Measurements from ENCODE around the gene CD3D. TPM values are rescaled to one million over a fixed set of nuclear protein-coding genes. Genes with fewer than 3 reads are reported as not detected.
A peak's percentile ranks its signal among the peaks of the same experiment; 100 is the strongest.

The CD3D gene
- total and polyA plus RNA-seq, 2 donors (not counting 1 experiment from before 2014, with no cell fraction given) = 0.79 to 1.7 TPM

- ChIA-PET CTCF (interaction anchor here (0.6 kb wide), 2 partner anchors 42 to 99 kb away, joined by 4 read pairs; no protein-coding TSS in a partner anchor), POLR2A (interaction anchor here (0.6 kb wide), 1 partner anchor 38 kb away, joined by 3 read pairs; no protein-coding TSS in a partner anchor)
- Histone ChIP-seq H3K9me3 (ENCODE audit: control extremely low read depth in 1 of 3, control insufficient read depth in 2 of 3, insufficient read depth in 1 of 3, low read length in 2 of 3) (no peaks in the 10 kb centered on the region), H3K27me3 (replicated peaks in 1 of 4; ENCODE audit: control extremely low read depth in 1 of 4, control insufficient read depth in 3 of 4, insufficient read depth in 4 of 4, low read length in 3 of 4) (no peaks in the 10 kb centered on the region), H3K9ac (ENCODE audit: low read length) (no peak overlapping the region), H2AFZ (ENCODE audit: insufficient read depth, low read depth, low read length, poor library complexity, severe bottlenecking) (no peak overlapping the region), H3K4me3 (ENCODE audit: control extremely low read depth in 1 of 5, extremely low read depth in 1 of 5, insufficient read depth in 1 of 5, low read depth in 2 of 5, low read length in 4 of 5) (no peak overlapping the region), H4K20me1 (ENCODE audit: control insufficient read depth, insufficient read depth, low read length, poor library complexity, severe bottlenecking) (no peaks in the 10 kb centered on the region), H3K4me1 (ENCODE audit: control insufficient read depth in 2 of 2, insufficient read depth in 2 of 2, low read length in 2 of 2) (peaks cover 85 to 90% of the 10 kb centered on the region in 2 donors), H3K4me2 (replicated peaks; ENCODE audit: low read depth, low read length, poor library complexity, severe bottlenecking) (peak overlapping the region; percentile 45), H3K36me3 (replicated peaks in 1 of 2; ENCODE audit: control extremely low read depth in 1 of 2, control insufficient read depth in 1 of 2, extremely low read depth in 1 of 2, insufficient read depth in 2 of 2, low read length in 1 of 2) (no peaks in the 10 kb centered on the region), H3K79me2 (ENCODE audit: control insufficient read depth, insufficient read depth, low read length) (no peaks in the 10 kb centered on the region), H3K27ac (ENCODE audit: low read length in 2 of 2) (peak overlapping the region in 1 of 2 donors; percentile 59)
- 85% methylated on average over 6 of the region's 11 CpGs for WGBS (ENCODE audit: insufficient coverage)
- no peaks in the 10 kb centered on the region for H3K27me3 Mint-ChIP-seq
- peak overlapping the region; percentile 17 for H3K4me3 Mint-ChIP-seq
- H3K27ac Mint-ChIP-seq = peak overlapping the region; percentile 37
- ATAC-seq (ENCODE audit: low read depth) (no peak), DNase-seq (no peak)
- intact Hi-C loops (cut with micrococcal nuclease) = no loop called here
- no peaks in the 10 kb centered on the region for H3K9me3 Mint-ChIP-seq (ENCODE audit: insufficient read depth)
- no peak for TF ChIP-seq CTCF (IDR thresholded peaks at IDR 0.05)
- TF ChIP-seq EZH2 (IDR thresholded peaks at IDR 0.05; ENCODE audit: borderline replicate concordance, insufficient read depth, low read depth, low read length, poor library complexity, severe bottlenecking) = no peak
- peaks cover 75% of the 10 kb centered on the region for H3K4me1 Mint-ChIP-seq
Measured at GRCh38 chr11:118318581-118319336, 23.7 kb downstream of the CD3D start.

- peaks cover 81 to 89% of the 10 kb centered on the region in 2 donors for H3K4me1 ChIP-seq (ENCODE audit: control insufficient read depth in 2 of 2, insufficient read depth in 2 of 2, low read length in 2 of 2)
- ChIA-PET POLR2A (interaction anchor here (0.6 kb wide), 1 partner anchor 39 kb away, joined by 3 read pairs; no protein-coding TSS in a partner anchor), CTCF (interaction anchor here (0.6 kb wide), 1 partner anchor 43 kb away, joined by 4 read pairs; no protein-coding TSS in a partner anchor)
- ATAC-seq (ENCODE audit: low read depth) = no peak
- no peak overlapping the region for H3K9ac ChIP-seq (ENCODE audit: low read length)
- no peak for DNase-seq
- no peaks in the 10 kb centered on the region for H3K9me3 ChIP-seq (ENCODE audit: control extremely low read depth in 1 of 3, control insufficient read depth in 2 of 3, insufficient read depth in 1 of 3, low read length in 2 of 3)
- H3K4me3 ChIP-seq (ENCODE audit: control extremely low read depth in 1 of 5, extremely low read depth in 1 of 5, insufficient read depth in 1 of 5, low read depth in 2 of 5, low read length in 4 of 5) = no peak overlapping the region
- H3K27ac Mint-ChIP-seq = peak overlapping the region; percentile 37
- H3K4me1 Mint-ChIP-seq = peaks cover 75% of the 10 kb centered on the region
- 53% methylated on average over 4 of the region's 4 CpGs for WGBS (ENCODE audit: insufficient coverage)
- no peaks in the 10 kb centered on the region for H3K36me3 ChIP-seq (replicated peaks in 1 of 2; ENCODE audit: control extremely low read depth in 1 of 2, control insufficient read depth in 1 of 2, extremely low read depth in 1 of 2, insufficient read depth in 2 of 2, low read length in 1 of 2)
- no peaks in the 10 kb centered on the region for H3K27me3 Mint-ChIP-seq
- peak overlapping the region; percentile 37 for H3K4me3 Mint-ChIP-seq
- no peaks in the 10 kb centered on the region for H3K79me2 ChIP-seq (ENCODE audit: control insufficient read depth, insufficient read depth, low read length)
- no peak overlapping the region for H2AFZ ChIP-seq (ENCODE audit: insufficient read depth, low read depth, low read length, poor library complexity, severe bottlenecking)
- H3K27ac ChIP-seq (ENCODE audit: low read length in 2 of 2) = no peak overlapping the region
- H3K4me2 ChIP-seq (replicated peaks; ENCODE audit: low read depth, low read length, poor library complexity, severe bottlenecking) = peak overlapping the region; percentile 45
- H3K27me3 ChIP-seq (replicated peaks in 1 of 4; ENCODE audit: control extremely low read depth in 1 of 4, control insufficient read depth in 3 of 4, insufficient read depth in 4 of 4, low read length in 3 of 4) = no peaks in the 10 kb centered on the region
- H4K20me1 ChIP-seq (ENCODE audit: control insufficient read depth, insufficient read depth, low read length, poor library complexity, severe bottlenecking) = no peaks in the 10 kb centered on the region
- H3K9me3 Mint-ChIP-seq (ENCODE audit: insufficient read depth) = no peaks in the 10 kb centered on the region
- intact Hi-C loops (cut with micrococcal nuclease) = no loop called here
- TF ChIP-seq EZH2 (IDR thresholded peaks at IDR 0.05; ENCODE audit: borderline replicate concordance, insufficient read depth, low read depth, low read length, poor library complexity, severe bottlenecking) = no peak
- TF ChIP-seq CTCF (IDR thresholded peaks at IDR 0.05) = no peak
Measured at GRCh38 chr11:118318124-118318523, 24.4 kb downstream of the CD3D start.

All from B cell (primary cell).